Measurements from ENCODE around the gene HINT3. TPM values are rescaled to one million over a fixed set of nuclear protein-coding genes. Genes with fewer than 3 reads are reported as not detected.
A peak's percentile ranks its signal among the peaks of the same experiment; 100 is the strongest.
"Not testable (repeated sequence)": the region's sequence is repeated elsewhere in the genome, so short reads cannot be mapped to it uniquely, and the experiment has no call there.

The HINT3 gene
- total RNA-seq, 1 experiment from 2014 or later, result 13.6 TPM

DNA sequence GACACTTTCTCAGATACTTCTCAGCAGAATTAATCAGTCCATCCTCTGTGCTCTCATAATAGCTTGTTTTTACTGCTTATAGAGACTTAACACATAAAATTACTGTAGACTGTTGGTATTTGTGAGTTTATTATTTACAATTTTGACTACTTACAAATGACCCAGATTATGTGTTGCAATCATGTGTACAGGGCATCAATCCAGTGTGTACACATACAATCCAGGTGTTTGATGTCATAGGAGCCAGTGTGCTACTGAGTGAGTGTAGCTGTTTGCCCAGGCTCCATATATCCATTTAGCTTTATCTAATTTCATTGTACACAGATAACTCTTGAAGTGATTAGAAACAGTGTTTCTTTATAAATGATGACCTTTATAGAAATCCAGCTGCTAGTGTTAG is 61.1 kb downstream of the HINT3 start:
- H3K4me2 ChIP-seq, result no peak overlapping the region
- CTCF ChIA-PET, result no interaction called here
- no peaks in the 10 kb centered on the region for H3K79me2 ChIP-seq (ENCODE audit: low read depth)
- peaks cover 81% of the 10 kb centered on the region for H3K36me3 ChIP-seq (ENCODE audit: low read depth)
- no TSS peak for BruUV-seq (replicated peaks)
- H3K9me2 ChIP-seq (ENCODE audit: insufficient read depth), result no peaks in the 10 kb centered on the region
- TF ChIP-seq, protein P1, sequence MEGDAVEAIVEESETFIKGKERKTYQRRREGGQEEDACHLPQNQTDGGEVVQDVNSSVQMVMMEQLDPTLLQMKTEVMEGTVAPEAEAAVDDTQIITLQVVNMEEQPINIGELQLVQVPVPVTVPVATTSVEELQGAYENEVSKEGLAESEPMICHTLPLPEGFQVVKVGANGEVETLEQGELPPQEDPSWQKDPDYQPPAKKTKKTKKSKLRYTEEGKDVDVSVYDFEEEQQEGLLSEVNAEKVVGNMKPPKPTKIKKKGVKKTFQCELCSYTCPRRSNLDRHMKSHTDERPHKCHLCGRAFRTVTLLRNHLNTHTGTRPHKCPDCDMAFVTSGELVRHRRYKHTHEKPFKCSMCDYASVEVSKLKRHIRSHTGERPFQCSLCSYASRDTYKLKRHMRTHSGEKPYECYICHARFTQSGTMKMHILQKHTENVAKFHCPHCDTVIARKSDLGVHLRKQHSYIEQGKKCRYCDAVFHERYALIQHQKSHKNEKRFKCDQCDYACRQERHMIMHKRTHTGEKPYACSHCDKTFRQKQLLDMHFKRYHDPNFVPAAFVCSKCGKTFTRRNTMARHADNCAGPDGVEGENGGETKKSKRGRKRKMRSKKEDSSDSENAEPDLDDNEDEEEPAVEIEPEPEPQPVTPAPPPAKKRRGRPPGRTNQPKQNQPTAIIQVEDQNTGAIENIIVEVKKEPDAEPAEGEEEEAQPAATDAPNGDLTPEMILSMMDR (conservative IDR thresholded peaks at IDR 0.05), result no peak
- TF ChIP-seq EZH2 (IDR thresholded peaks at IDR 0.05; ENCODE audit: low read depth), result no peak
- intact Hi-C loops (cut with micrococcal nuclease; ENCODE audit: unreplicated experiment), result no loop called here
- H3K27me3 ChIP-seq (ENCODE audit: insufficient read depth, low read depth), result no peaks in the 10 kb centered on the region
- no peak overlapping the region for H3K4me3 ChIP-seq
- H3K4me1 ChIP-seq (replicated peaks; ENCODE audit: insufficient read depth), result no peaks in the 10 kb centered on the region
- no peak overlapping the region for H3K27ac ChIP-seq
- no peak for DNase-seq
- no peaks in the 10 kb centered on the region for H3K9me3 ChIP-seq (ENCODE audit: insufficient read depth, low read depth)
- no peaks in the 10 kb centered on the region for H4K20me1 ChIP-seq (ENCODE audit: insufficient read depth)
- no peak overlapping the region for H2AFZ ChIP-seq
- POLR2A ChIA-PET (ENCODE audit: unreplicated experiment), result no interaction called here
- 0 out of 2 replicates have a peak, but pooled peaks cover 4% of the 10 kb centered on the region for H3F3A ChIP-seq (ENCODE audit: insufficient read depth, low read depth)

DNA sequence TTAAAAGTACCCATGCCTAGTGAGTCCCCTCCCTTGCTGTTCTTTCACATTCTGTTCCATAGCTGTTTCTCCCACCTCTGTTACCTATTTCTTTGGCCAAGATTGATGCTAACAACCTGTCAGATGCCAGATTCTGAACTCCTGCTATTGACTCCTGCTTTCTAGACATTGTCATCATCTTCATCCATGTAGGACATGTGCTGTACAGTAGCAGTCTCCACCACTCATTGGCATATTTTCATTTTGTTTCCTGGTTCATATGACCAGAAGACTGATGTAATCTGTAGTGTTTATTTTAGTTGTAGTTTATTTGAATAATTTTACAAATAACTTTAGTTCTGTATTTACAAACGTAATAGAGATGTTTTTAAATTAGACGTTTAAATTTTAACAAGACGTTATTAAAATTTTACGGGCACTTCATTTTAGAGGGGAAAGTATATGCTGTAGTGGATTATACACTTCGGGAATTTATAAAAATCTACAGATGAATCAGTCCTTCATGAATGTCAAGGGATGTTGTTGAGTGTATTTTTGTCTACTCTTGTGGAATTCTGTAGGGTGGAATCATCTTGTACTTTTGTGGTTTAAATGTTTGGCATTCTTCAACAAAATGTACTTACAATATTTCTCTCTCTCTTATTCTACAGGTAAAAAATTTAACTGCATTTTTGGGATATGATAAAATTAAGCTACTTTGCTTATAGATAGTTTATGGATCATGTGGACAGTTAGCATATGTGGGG is 63.9 kb downstream of the HINT3 start:
- BruUV-seq (replicated peaks), result no TSS peak
- Histone ChIP-seq H3K79me2 (ENCODE audit: low read depth) (no peaks in the 10 kb centered on the region), H3K4me3 (no peak overlapping the region), H4K20me1 (ENCODE audit: insufficient read depth) (no peaks in the 10 kb centered on the region), H3F3A (ENCODE audit: insufficient read depth, low read depth) (peaks cover 17% of the 10 kb centered on the region; the same call in 1 of the 2 replicates), H3K27me3 (ENCODE audit: insufficient read depth, low read depth) (no peaks in the 10 kb centered on the region), H3K4me2 (no peak overlapping the region), H3K9me2 (ENCODE audit: insufficient read depth) (no peaks in the 10 kb centered on the region), H2AFZ (no peak overlapping the region), H3K4me1 (replicated peaks; ENCODE audit: insufficient read depth) (0 out of 2 replicates have a peak, but pooled peaks cover 7% of the 10 kb centered on the region), H3K36me3 (ENCODE audit: low read depth) (peaks cover 85% of the 10 kb centered on the region), H3K27ac (no peak overlapping the region), H3K9me3 (ENCODE audit: insufficient read depth, low read depth) (peaks cover 4% of the 10 kb centered on the region; the same call in 1 of the 2 replicates)
- TF ChIP-seq, protein P1 (conservative IDR thresholded peaks at IDR 0.05), result no peak
- TF ChIP-seq EZH2 (IDR thresholded peaks at IDR 0.05; ENCODE audit: low read depth), result no peak
- CTCF ChIA-PET, result no interaction called here
- no peak for DNase-seq
- POLR2A ChIA-PET (ENCODE audit: unreplicated experiment), result no interaction called here
- intact Hi-C loops (cut with micrococcal nuclease; ENCODE audit: unreplicated experiment), result no loop called here

DNA sequence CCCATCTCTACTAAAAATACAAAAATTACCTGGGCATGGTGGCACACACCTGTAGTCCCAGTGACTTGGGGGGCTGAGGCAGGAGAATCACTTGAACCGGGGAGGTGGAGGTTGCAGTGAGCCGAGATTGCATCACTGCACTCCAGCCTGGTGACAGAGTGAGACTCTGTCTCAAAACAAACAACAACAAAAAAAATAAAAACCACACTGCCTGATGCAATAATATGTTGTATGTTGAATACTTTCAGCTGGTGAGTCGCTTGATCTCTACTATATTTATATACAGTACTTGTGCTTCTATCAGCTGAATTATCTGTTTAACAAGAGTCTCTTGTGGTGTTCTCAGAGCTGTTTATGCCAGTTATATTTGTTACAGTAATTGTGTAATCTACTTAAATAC is 66.9 kb downstream of the HINT3 start:
- H3K4me3 ChIP-seq; intact Hi-C loops (cut with micrococcal nuclease; ENCODE audit: unreplicated experiment); H3K4me2 ChIP-seq; H3K27me3 ChIP-seq (ENCODE audit: insufficient read depth, low read depth); H4K20me1 ChIP-seq (ENCODE audit: insufficient read depth); H3K4me1 ChIP-seq (replicated peaks; ENCODE audit: insufficient read depth); H3K9me2 ChIP-seq (ENCODE audit: insufficient read depth); BruUV-seq (replicated peaks); H3K79me2 ChIP-seq (ENCODE audit: low read depth); H3K9me3 ChIP-seq (ENCODE audit: insufficient read depth, low read depth); H2AFZ ChIP-seq; CTCF ChIA-PET: not testable (repeated sequence)
- Histone ChIP-seq H3K36me3 (ENCODE audit: low read depth) (peaks cover 81% of the 10 kb centered on the region), H3F3A (ENCODE audit: insufficient read depth, low read depth) (peaks cover 22% of the 10 kb centered on the region; the same call in 1 of the 2 replicates), H3K27ac (peak overlapping the region; percentile 54)
- POLR2A ChIA-PET (ENCODE audit: unreplicated experiment), result interaction anchor here (0.7 kb wide), 1 partner anchor 43 kb away, joined by 3 read pairs; no protein-coding TSS in a partner anchor
- DNase-seq, result peak in 1 of 2 experiments; percentile 44

Data from PC-9 (cell line).